Measurements from ENCODE around the gene TMEM213.

DNA sequence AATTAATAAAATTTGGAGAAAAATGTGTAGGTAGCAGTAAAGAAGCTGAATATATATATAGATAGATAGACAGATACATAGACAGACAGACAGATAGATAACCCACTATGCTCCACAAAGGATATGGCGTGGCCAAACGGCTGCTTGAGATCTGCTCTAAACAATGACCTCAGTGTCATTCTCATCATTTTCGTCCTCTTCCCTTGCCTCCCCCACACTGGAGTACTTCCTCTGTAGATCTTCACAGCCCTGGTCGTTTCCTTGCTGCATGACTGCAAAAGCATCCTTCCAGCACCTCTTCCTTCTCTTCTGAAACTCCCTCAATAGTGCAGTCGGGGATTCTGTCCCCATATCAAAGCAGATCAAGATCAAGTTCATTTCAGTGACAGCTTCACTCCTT lies 35.8 kb downstream of the TMEM213 start:
- TF ChIP-seq EZH2phosphoT487 (IDR thresholded peaks at IDR 0.05; ENCODE audit: borderline replicate concordance, low read length) = no peak
- TF ChIP-seq, protein P1, sequence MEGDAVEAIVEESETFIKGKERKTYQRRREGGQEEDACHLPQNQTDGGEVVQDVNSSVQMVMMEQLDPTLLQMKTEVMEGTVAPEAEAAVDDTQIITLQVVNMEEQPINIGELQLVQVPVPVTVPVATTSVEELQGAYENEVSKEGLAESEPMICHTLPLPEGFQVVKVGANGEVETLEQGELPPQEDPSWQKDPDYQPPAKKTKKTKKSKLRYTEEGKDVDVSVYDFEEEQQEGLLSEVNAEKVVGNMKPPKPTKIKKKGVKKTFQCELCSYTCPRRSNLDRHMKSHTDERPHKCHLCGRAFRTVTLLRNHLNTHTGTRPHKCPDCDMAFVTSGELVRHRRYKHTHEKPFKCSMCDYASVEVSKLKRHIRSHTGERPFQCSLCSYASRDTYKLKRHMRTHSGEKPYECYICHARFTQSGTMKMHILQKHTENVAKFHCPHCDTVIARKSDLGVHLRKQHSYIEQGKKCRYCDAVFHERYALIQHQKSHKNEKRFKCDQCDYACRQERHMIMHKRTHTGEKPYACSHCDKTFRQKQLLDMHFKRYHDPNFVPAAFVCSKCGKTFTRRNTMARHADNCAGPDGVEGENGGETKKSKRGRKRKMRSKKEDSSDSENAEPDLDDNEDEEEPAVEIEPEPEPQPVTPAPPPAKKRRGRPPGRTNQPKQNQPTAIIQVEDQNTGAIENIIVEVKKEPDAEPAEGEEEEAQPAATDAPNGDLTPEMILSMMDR (IDR thresholded peaks at IDR 0.05; ENCODE audit: low read depth, low read length, poor library complexity, severe bottlenecking) = no peak

Measured in DOHH2 (cell line).